G401.6 (cell line): ENCODE data around the gene SMIM5.

ENCODE experiments used
- FAIRE-seq: peaks from 2 replicates; lab custom pipeline; 2012; peaks lifted over from hg19 to GRCh38; lab: Jason Lieb, UNC

The SMIM5 gene

GRCh38 chr17:75667825-75668224 lies 34.6 kb downstream of the SMIM5 start:
- no peak for FAIRE-seq

GRCh38 chr17:75668489-75668888 lies 35.3 kb downstream of the SMIM5 start:
- FAIRE-seq, result no peak

DNA sequence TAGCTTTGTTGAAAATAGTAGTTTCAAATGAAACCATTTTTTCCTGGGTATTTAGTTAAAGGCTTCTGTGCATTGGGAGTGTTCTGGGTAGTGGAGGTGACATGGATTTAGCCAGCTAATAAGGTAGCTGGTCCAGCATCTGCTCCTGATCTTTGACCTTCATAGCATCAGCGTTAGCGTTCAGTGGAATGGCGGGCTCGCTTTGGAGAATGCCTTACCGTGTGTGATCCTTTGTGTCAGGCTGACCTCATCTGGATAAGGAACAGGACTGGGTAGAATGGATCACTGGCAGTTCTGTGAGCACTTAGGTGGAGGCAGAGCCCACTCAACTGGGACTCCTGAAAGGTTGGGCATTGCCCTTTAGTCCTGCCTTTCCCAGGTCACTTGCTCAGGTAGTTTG lies 37.6 kb downstream of the SMIM5 start:
- FAIRE-seq, result no peak

DNA sequence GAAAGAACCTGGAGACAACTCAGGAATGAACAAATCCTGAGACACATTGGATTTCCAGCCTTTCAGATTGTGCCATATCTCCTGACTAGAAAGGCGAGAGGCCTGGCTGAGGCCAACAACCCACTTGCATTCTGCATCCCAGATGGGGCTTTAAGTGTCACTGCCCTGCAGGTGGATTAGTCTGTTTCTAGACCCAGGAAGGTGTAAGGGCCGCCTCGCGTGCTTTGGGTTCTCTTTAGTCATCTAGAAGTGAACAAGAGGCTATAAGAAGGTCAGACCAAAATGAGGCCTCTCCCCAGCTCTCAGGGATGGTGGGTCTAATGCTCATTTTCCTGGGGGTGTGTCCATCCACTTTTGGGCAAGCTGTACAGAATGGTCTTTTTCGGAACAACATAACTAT lies 38.8 kb downstream of the SMIM5 start:
- no peak for FAIRE-seq

DNA sequence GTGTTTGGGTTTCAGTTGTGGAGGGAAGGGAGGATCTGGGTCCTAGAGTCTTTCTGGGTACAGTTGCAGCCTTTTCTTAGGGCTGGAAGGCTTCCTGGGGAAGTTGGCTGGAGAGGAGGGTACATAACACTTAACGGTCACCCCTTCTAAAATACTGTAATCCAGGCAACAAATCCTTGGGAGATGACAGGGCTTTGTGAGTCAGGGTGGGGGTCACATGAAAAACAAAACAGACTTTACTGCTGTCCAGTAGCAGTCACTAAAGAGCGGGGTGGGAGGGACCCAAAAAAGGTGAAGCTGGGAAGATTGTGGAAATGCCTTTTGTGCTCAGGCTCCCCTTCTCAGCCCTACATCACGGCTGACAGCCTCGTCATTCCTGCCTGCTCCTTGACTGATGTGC lies 40.3 kb downstream of the SMIM5 start:
- no peak for FAIRE-seq

- FAIRE-seq, result no peak
Observed at GRCh38 chr17:75676461-75676860, 43.2 kb downstream of the SMIM5 start.

DNA sequence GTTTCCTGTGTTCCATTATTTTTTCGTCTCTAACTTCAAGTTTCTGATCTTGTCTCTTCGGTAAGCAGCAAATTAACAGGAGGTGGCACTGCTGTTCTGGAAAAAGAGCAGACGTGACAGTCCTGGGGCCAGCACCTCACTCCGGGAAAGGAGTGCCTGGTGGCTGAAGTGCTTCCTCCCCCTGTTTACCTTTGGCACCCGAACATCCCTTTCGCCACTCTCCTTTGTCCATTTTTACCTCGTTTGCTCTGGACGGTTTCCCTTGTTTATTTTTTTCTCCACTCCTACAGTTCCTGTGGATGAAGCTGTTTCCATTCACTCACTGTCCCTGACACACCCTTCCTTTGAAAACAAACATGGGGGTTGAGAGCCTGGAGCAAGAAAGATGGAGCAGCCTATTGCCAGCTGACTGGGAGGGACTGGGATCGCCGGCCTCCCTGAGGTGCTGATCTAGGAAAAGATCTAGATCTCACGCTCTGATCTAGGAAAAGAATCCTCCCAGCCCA lies 46.5 kb downstream of the SMIM5 start:
- FAIRE-seq, result no peak

GRCh38 chr17:75680431-75680830 lies 47.2 kb downstream of the SMIM5 start:
- no peak for FAIRE-seq

- FAIRE-seq, result no peak
Observed at GRCh38 chr17:75681289-75681688, 48.1 kb downstream of the SMIM5 start.

GRCh38 chr17:75683583-75683982 lies 50.3 kb downstream of the SMIM5 start:
- no peak for FAIRE-seq

DNA sequence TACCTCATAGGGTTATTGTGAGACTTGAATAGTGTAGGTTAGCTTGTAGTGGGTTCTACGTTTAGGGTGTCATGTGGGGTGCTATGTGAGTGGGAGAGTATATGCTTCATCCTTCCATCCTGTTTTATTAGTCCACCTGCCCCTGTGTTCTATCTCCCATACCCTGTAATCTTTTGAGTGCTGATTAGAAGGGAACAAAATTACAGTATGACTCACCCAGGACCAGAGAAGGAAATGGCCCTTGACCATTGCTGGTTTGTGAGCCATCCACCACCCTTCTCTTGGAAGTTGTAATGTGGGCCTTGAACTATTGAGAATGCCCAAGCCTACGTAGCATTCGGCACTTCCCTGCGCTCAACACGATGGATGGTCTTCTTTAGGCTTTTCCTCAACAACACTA lies 51.0 kb downstream of the SMIM5 start:
- FAIRE-seq, result no peak

DNA sequence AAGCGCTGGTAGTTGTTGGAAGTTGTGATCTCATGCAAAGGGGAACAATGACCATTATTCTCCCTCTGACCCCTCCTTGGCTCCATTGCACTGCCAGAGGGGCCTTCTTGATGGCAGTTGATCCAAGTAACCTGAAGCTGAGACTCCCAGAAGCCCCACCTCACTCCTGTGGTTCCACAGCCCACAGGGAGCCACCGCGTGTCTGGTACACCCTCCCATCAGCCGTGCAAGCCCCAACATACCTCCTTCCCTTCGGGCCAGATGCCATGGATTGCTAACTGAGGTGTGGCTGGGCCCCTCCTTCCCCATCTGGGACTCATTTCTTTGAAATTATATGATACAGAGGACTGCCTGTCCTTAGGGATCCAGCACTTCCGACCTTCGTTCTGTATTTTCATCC lies 51.7 kb downstream of the SMIM5 start:
- FAIRE-seq, result no peak

DNA sequence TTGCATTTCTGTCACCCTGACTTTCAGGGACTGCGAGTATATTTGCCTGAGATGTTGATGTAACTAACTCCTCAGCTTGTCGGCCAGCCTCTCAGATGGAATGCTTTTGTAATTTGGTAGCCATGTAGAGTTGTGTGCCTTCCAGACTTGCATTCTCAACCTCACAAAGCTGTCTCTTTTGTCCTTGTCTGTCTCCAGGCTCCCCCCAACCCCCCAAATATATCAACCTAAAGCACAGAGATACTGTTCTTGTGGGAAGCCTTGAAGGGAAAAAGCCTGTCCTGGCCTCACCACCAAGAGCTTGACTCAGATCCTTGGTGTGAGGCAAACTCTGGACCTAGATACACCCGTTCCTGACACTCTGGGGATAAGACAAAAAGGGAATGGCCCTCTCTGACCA lies 52.3 kb downstream of the SMIM5 start:
- no peak for FAIRE-seq

DNA sequence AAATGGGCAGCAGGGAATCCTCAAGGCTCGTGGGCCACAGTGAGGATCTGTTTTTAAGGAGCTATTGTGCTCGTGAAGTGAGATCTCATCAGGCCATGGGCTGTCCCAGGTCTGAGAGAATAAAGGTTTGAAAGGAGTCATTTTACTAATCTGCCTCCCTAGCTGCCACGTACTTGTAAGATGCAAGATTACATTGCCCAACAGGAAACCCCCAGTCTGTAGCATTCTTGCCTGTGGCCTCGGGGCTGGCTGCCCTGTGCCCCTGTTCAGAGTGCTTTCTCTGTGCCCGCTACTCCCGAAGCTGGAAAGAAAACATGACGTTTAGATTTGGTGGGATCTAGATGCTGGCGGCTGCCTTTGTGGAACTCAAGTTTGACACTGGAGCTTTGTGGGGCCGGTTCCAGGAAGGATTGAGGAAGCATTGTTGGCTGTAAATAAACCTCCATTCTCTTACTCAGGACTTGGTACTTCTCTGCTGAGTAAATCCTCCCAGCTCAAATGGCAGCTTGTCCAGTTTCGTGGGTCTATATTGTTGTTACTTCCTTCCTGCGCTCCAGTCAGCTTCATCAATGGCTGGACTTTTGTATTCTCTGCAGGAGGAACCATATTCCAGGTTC lies 55.1 kb downstream of the SMIM5 start:
- FAIRE-seq, result no peak

GRCh38 chr17:75689441-75689873 lies 56.2 kb downstream of the SMIM5 start:
- no peak for FAIRE-seq
